GM15510 (cell line): ENCODE data around the gene ASNS.

Source experiments
- POLR2A ChIP-seq: IDR thresholded peaks from 3 replicates; pipeline ENCODE4 v1.6.1; 2011; ENCODE audit warnings: borderline replicate concordance; ENCODE audit not compliant: insufficient read length; ENCODE audit errors: extremely low read depth

Gene ASNS

DNA sequence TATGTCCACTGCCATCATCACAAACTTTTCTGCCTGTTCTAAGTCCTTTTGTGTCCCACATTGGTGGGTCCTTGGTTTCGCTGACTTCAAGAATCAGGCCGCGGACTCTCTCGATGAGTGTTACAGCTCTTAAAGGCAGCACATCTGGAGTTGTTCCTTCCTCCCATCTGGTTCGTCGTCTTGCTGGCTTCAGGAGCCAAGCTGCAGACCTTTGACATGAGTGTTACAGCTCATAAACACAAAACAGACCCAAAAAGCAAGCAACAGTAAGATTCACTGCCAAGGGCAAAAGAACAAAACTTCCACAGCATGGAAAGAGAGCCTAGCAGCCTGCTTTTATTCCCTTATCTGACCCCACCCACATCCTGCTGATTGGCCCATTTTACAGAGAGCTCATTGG lies 30.2 kb downstream of the ASNS start:
- no peak for TF ChIP-seq POLR2A

DNA sequence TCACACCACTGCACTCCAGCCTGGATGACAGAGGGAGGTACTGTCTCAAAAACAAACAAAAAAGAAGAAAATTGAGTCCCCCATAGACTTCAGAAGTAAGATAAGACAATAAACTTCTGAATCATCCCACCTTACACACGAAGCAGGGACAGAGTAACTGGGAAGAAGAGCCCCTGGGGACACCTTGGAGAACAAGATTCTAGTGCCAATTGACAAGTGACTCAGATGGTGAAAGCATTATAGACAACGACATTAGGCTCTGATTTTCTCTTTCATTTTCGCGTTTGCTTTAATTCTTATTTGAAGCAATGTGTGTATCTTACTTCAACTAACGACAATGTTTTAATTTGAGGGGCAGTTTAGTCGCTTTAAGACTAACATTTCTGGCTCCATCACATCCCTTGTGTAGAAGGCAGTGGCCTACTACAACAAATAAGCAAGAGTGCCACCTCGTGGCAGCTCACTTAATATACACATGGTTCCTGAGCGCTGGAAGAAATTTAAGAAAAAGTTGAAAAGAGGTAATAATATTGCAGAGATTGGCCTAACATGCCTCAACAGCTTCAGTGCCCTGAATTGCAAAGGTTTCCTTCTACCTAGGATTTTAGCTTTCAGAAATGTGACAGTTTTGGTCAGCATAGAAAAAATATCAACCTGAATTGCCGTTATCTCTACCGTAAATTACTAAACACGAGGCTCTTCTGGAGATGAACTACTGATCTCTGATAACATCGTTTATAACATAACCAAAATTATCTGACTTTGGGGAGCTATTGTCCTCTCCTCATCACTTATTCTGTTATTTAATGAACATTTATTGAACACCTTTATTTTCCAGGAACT lies 36.7 kb downstream of the ASNS start:
- TF ChIP-seq POLR2A = no peak

DNA sequence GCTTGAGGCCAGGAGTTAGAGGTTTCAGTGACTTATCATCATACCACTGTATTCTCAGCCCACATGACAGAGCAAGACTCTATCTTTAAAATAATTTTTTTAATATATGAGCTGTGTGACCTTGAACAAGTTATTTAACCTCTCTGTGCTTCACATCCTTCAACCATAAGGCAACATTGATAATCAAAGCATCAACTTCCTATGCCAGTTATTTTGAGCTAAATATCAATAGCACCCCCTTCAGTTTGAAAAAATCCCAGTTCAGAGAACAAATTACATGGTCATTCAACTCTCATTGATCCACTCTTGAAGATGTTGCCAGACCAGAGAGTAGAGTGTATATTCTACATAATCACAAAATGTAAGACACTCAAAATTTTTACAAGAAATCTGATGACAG lies 53.0 kb downstream of the ASNS start:
- TF ChIP-seq POLR2A = no peak

- TF ChIP-seq POLR2A = no peak
Measured at GRCh38 chr7:97818066-97818663, 54.0 kb downstream of the ASNS start.
